ENCODE results near the gene INHBC.

DNA sequence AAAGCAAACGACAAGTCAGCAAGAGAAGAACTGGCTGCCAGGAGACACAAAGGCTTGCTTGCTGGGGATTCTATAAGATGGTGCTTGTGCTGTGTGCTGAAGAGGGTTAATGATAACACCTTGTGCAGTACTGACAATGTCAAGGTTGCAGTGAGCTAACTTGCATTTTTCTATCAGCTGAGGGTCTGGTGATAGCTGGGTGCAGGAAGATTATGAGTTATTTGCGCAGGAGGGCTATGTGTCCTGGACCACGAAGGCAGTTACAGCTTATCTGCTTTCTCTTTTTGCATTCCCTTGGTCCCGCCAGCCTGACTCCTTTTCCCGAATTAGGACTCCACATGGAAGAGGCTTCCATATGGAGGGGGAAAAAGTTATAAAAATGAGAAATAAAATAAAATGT lies 46.2 kb upstream of the INHBC start:
- no peak for TF ChIP-seq POLR2A (IDR thresholded peaks at IDR 0.05)
- no peak for TF ChIP-seq CTCF (IDR thresholded peaks at IDR 0.05)
- no peak for TF ChIP-seq POLR2AphosphoS5 (IDR thresholded peaks at IDR 0.05)
- no peak for TF ChIP-seq EP300 (IDR thresholded peaks at IDR 0.05)

All from stomach (tissue), 4 donors.